Measurements from ENCODE around the gene TRABD.

DNA sequence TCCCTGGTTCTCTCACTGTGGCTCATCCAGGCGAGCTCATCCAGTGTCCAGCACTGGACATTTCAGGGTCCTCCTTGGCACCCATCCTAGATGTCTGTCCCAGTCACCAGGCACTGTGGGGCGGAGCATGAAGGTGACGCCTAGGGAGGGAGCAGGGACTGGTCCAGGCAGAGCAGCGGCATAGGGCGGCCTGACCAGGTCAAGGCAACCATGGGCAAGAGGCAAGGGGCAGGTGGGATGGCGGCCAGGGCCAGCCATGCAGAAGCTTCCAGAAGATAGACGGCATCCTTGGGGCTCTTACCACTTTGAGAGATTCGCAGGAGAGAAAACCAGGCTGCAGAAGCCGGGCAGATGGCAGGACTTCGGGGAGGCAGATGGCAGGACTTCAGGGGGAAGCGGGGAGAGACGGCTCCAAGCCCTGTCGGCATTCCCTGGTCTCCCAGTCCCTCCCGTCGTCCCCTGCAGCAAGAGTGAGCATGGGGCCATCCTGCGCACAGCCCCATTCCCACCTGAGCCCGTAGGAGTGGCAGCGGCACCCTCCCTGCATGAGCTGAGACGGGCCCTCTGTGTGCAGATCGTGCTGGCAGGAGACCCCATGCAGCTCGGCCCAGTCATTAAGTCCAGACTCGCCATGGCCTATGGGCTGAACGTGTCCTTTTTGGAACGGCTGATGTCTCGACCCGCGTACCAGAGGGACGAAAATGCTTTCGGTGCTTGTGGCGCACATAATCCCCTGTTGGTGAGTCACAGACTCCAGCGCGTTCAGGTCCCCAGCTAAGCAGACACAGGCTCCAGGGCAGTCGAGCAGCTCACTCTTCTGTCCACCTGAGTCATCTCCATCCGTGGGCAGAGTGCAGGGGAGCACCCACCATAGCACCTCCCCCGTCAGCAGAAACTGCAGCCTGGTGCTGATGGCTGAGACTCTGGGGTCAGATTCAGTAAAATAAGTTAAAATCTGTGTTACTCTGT lies 35.3 kb upstream of the TRABD start:
- TF ChIP-seq, protein P1, sequence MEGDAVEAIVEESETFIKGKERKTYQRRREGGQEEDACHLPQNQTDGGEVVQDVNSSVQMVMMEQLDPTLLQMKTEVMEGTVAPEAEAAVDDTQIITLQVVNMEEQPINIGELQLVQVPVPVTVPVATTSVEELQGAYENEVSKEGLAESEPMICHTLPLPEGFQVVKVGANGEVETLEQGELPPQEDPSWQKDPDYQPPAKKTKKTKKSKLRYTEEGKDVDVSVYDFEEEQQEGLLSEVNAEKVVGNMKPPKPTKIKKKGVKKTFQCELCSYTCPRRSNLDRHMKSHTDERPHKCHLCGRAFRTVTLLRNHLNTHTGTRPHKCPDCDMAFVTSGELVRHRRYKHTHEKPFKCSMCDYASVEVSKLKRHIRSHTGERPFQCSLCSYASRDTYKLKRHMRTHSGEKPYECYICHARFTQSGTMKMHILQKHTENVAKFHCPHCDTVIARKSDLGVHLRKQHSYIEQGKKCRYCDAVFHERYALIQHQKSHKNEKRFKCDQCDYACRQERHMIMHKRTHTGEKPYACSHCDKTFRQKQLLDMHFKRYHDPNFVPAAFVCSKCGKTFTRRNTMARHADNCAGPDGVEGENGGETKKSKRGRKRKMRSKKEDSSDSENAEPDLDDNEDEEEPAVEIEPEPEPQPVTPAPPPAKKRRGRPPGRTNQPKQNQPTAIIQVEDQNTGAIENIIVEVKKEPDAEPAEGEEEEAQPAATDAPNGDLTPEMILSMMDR (optimal IDR thresholded peaks at IDR 0.05 in 1 of 3, IDR thresholded peaks at IDR 0.05 in 1 of 3, conservative IDR thresholded peaks at IDR 0.05 in 1 of 3; ENCODE audit: extremely low read depth in 1 of 3, insufficient read depth in 2 of 3, low read length in 3 of 3): no peak
- no peak for TF ChIP-seq EZH2 (IDR thresholded peaks at IDR 0.05; ENCODE audit: low read length)

All from keratinocyte (primary cell).